ENCODE measurements around the gene IFITM1. TPM values are rescaled to one million over a fixed set of nuclear protein-coding genes. Genes with fewer than 3 reads are reported as not detected.
"Not testable (repeated sequence)": the region's sequence is repeated elsewhere in the genome, so short reads cannot be mapped to it uniquely, and the experiment has no call there.

IFITM1 gene
- polyA plus RNA-seq, 3 donors from 2014 or later, result 2,792 to 4,533 (median 3,562) TPM

DNA sequence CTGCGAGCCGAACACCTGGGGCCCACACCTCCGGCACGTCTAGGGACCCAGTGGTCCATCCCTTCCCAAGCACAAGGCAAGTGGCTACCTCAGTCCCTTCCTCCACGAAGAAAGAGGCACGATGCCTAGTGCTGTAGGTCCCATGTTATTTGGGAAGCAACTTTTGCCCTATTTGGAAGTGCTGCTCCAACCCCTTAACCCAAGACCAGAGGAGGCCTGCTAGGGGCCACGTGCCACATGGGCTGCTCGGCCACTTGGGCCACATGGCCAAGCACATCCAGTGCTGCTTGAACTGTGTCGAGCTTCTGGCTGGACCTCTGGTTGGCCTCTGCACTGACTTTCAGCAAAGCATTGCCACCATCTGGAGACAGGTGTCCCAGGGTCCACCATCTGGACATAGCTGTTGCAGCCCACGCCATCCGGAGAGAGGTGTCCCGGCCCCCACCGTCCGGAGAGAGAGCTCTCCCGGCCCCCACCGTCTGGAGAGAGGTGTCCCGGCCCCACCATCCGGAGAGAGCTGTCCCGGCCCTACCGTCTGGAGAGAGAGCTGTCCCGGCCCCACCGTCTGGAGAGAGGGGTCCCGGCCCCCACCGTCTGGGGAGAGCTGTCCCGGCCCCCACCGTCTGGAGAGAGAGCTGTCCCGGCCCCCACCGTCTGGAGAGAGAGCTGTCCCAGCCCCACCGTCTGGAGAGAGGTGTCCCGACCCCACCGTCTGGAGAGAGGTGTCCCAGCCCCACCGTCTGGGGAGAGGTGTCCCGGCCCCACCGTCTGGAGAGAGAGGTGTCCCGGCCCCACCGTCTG is 49.0 kb downstream of the IFITM1 start:
- peak overlapping the region in 1 of 5 donors; percentile 4 for H3K4me3 Mint-ChIP-seq

DNA sequence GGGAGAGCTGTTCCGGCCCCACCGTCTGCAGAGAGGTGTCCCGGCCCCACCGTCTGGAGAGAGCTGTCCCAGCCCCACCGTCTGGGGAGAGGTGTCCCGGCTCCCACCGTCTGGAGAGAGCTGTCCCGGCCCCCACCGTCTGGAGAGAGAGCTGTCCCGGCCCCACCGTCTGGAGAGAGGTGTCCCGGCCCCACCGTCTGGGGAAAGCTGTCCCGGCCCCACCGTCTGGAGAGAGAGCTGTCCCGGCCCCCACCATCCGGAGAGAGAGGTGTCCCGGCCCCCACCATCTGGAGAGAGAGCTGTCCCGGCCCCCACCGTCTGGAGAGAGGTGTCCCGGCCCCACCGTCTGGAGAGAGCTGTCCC is 49.6 kb downstream of the IFITM1 start:
- not testable (repeated sequence) for H3K9me3 Mint-ChIP-seq, DNase-seq, H3K4me3 Mint-ChIP-seq, H3K27ac Mint-ChIP-seq, H3K36me3 Mint-ChIP-seq
- peaks cover 18 to 19% (median 18%) of the 10 kb centered on the region in 3 donors for H3K27me3 Mint-ChIP-seq (ENCODE audit: low read depth in 3 of 3)
- H3K4me1 Mint-ChIP-seq, result peaks cover 45 to 51% of the 10 kb centered on the region in 2 donors

More for the DNA sequence above, 49.0 kb downstream of the IFITM1 start:
- H3K27me3 Mint-ChIP-seq (ENCODE audit: low read depth in 3 of 3), result peaks cover 12 to 14% (median 13%) of the 10 kb centered on the region in 3 donors
- peak overlapping the region in 2 of 6 donors; percentile 35 to 56 for H3K27ac Mint-ChIP-seq
- peaks cover 0 to 4% (median 0%) of the 10 kb centered on the region in 3 donors for H3K36me3 Mint-ChIP-seq
- H3K9me3 Mint-ChIP-seq, result peaks cover 0 to 2% (median 0%) of the 10 kb centered on the region in 6 donors
- H3K4me1 Mint-ChIP-seq, result peaks cover 44 to 45% of the 10 kb centered on the region in 2 donors
- no peak for DNase-seq

DNA sequence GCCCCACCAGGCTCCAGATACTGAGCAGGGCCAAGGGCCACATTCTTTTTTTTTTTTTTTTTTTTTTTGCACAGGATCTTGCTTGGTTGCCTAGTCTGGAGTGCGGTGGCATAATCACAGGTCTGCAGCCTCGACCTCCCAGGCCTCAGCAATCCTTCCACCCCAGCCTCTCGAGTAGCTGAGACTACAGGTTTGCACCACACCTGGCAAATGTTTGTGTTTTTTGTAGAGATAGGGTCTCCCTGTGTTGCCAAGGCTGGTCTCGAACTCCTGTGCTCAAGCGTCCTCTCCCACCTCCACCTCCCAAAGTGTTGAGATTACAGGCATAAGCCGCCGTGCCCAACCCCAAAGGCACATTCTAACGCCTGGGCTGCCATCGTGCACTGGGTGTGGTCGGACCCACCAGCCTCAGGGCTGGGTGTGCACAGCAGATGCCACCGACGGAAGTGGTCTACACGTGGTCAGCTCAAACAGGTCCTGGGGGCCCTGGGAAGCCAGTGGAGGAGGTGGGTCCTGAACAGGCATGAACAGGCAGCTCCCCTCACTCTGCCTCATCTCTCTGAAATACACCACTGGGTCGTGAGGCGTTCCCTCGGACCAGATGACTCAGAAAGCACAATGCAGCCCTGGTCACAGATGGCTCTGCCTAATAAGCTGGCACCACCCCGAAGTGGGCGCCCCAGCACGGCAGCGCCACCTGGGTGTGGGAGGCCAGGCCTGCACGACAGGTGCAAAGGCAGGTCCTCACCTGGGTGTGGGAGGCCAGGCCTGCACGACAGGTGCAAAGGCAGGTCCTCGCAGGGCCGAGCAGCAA is 50.3 kb downstream of the IFITM1 start:
- H3K27me3 Mint-ChIP-seq (ENCODE audit: low read depth in 3 of 3), result peaks cover 20 to 22% (median 20%) of the 10 kb centered on the region in 3 donors
- H3K4me3 Mint-ChIP-seq, result peak overlapping the region; percentile 58 to 76 (median 73)
- H3K9me3 Mint-ChIP-seq, result peaks cover 0 to 2% (median 0%) of the 10 kb centered on the region in 6 donors
- peaks cover 40 to 52% of the 10 kb centered on the region in 2 donors for H3K4me1 Mint-ChIP-seq
- DNase-seq, result peak; percentile 71 to 87 (median 79)
- peak overlapping the region; percentile 84 to 94 (median 86) for H3K27ac Mint-ChIP-seq
- peaks cover 0 to 4% (median 0%) of the 10 kb centered on the region in 3 donors for H3K36me3 Mint-ChIP-seq

Other genes with a start within 250 kb of the IFITM1 start
- not detected for gene SCGB1C1, start 121.0 kb upstream of the IFITM1 start, polyA plus RNA-seq
- gene BET1L, start 106.6 kb upstream of the IFITM1 start, polyA plus RNA-seq, result 10 to 100 TPM; 12.1 to 39.5 (median 24.6) TPM
- gene RIC8A, start 106.3 kb upstream of the IFITM1 start, polyA plus RNA-seq, result 100 to 1,000 TPM in 2 of 3 donors, 10 to 100 TPM in 1; 91.0 to 132 (median 106) TPM
- gene SIRT3, start 77.7 kb upstream of the IFITM1 start, polyA plus RNA-seq, result 10 to 100 TPM in 1 of 3 donors, 1 to 10 TPM in 2; 6.7 to 11.1 (median 7.4) TPM
- gene PSMD13, start 77.1 kb upstream of the IFITM1 start, polyA plus RNA-seq, result 100 to 1,000 TPM; 257 to 353 (median 345) TPM
- gene NLRP6, start 35.6 kb upstream of the IFITM1 start, polyA plus RNA-seq, result 1 to 10 TPM in 2 of 3 donors, not detected in 1; 1.6 to 5.1 TPM
- 10 to 100 TPM in 2 of 3 donors, 1 to 10 TPM in 1; 8.1 to 17.4 (median 11.4) TPM for gene PGGHG, start 24.9 kb upstream of the IFITM1 start, polyA plus RNA-seq
- not detected for gene IFITM5, start 14.5 kb upstream of the IFITM1 start, polyA plus RNA-seq
- gene IFITM2, start 6.2 kb upstream of the IFITM1 start, polyA plus RNA-seq, result 1,000 to 10,000 TPM; 4,348 to 7,867 (median 6,958) TPM
- 100 to 1,000 TPM; 138 to 675 (median 423) TPM for gene IFITM3, start 6.8 kb downstream of the IFITM1 start, polyA plus RNA-seq
- under 1 TPM in 1 of 3 donors, not detected in 2; 0.53 TPM for gene B4GALNT4, start 55.5 kb downstream of the IFITM1 start, polyA plus RNA-seq
- under 1 TPM in 1 of 3 donors, not detected in 2; 0.36 TPM for gene PKP3, start 80.2 kb downstream of the IFITM1 start, polyA plus RNA-seq
- 100 to 1,000 TPM; 238 to 392 (median 259) TPM for gene SIGIRR, start 101.0 kb downstream of the IFITM1 start, polyA plus RNA-seq
- 1 to 10 TPM in 2 of 3 donors, not detected in 1; 2.3 to 4.4 TPM for gene ANO9, start 128.0 kb downstream of the IFITM1 start, polyA plus RNA-seq
- 10 to 100 TPM; 11.5 to 17.3 (median 16.1) TPM for gene PTDSS2, start 136.2 kb downstream of the IFITM1 start, polyA plus RNA-seq
- gene RNH1, start 193.2 kb downstream of the IFITM1 start, polyA plus RNA-seq, result 100 to 1,000 TPM; 164 to 180 (median 168) TPM
- gene HRAS, start 221.5 kb downstream of the IFITM1 start, polyA plus RNA-seq, result 10 to 100 TPM; 16.7 to 26.8 (median 18.6) TPM
- gene LRRC56, start 223.5 kb downstream of the IFITM1 start, polyA plus RNA-seq, result under 1 TPM in 2 of 3 donors, not detected in 1; 0.27 to 0.89 TPM
- under 1 TPM; 0.54 to 0.95 (median 0.66) TPM for gene LMNTD2, start 246.7 kb downstream of the IFITM1 start, polyA plus RNA-seq
- 10 to 100 TPM; 20.3 to 31.9 (median 31.5) TPM for gene RASSF7, start 246.9 kb downstream of the IFITM1 start, polyA plus RNA-seq

All from immature natural killer cell (primary cell).